ENCODE data around the gene EZH2. TPM values are rescaled to one million over a fixed set of nuclear protein-coding genes. Genes with fewer than 3 reads are reported as not detected.

The EZH2 gene
- total RNA-seq, 6 experiments from 2014 or later = 1.2 to 4.2 (median 1.9) TPM

DNA sequence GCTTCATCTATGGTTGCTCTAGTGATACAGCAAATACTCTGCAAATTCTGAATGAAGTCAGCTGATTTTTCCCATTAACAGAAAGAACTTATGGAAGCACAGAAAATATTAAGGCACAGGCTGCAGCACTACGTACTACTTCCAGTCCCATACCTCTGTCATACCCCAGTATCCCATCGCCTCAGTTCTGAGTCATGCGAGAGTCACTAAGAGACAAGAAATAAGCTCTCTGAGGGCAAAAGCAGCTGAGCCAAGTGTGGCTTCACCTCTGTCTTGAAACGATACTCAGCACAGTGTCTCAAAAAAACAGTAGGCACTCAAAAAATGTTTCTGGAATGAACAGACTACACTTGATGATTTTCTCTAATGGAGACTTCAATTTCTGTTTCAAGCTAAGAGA lies 48.2 kb downstream of the EZH2 start:
- Histone ChIP-seq H3K36me3 (no peaks in the 10 kb centered on the region), H3K9me3 (no peaks in the 10 kb centered on the region), H3K27me3 (no peaks in the 10 kb centered on the region), H3K27ac (no peak overlapping the region), H3K4me3 (no peak overlapping the region), H3K4me1 (no peaks in the 10 kb centered on the region)
- no peak for ATAC-seq
- intact Hi-C loops (cut with DNase I) = no loop called here
- 100% methylated on average over 3 of the region's 4 CpGs for WGBS (ENCODE audit: insufficient coverage, low coverage, low lambda C conversion rate, missing lambda C conversion rate)
- TF ChIP-seq, protein P1, sequence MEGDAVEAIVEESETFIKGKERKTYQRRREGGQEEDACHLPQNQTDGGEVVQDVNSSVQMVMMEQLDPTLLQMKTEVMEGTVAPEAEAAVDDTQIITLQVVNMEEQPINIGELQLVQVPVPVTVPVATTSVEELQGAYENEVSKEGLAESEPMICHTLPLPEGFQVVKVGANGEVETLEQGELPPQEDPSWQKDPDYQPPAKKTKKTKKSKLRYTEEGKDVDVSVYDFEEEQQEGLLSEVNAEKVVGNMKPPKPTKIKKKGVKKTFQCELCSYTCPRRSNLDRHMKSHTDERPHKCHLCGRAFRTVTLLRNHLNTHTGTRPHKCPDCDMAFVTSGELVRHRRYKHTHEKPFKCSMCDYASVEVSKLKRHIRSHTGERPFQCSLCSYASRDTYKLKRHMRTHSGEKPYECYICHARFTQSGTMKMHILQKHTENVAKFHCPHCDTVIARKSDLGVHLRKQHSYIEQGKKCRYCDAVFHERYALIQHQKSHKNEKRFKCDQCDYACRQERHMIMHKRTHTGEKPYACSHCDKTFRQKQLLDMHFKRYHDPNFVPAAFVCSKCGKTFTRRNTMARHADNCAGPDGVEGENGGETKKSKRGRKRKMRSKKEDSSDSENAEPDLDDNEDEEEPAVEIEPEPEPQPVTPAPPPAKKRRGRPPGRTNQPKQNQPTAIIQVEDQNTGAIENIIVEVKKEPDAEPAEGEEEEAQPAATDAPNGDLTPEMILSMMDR (IDR thresholded peaks at IDR 0.05) = no peak
- no peak for TF ChIP-seq POLR2A (IDR thresholded peaks at IDR 0.05)
- DNase-seq = no peak

DNA sequence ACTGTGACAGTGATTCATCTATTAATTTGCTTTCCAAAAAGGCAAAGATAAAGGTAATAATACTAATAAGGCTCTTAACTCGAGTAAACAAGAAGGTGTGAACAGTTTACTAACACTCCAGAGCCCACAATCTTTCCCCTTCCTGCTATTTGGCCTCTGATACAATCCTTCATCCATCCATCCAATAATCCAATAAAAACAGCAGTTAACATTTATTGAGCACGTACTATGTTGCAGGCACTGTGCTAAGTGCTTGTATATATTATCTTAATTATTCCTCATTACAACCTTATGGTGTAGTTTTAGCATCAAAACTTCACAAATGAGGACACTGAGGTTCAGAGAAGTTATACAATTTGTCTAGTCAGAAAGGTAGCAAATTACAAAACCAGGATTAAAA lies 49.5 kb downstream of the EZH2 start:
- WGBS (ENCODE audit: insufficient coverage, low coverage, low lambda C conversion rate, missing lambda C conversion rate) = 85% methylated on average over 2 of the region's 2 CpGs
- Histone ChIP-seq H3K4me1 (no peaks in the 10 kb centered on the region), H3K36me3 (no peaks in the 10 kb centered on the region), H3K9me3 (no peaks in the 10 kb centered on the region), H3K27me3 (no peaks in the 10 kb centered on the region), H3K4me3 (no peak overlapping the region), H3K27ac (no peak overlapping the region)
- no peak for DNase-seq
- TF ChIP-seq, protein P1 (IDR thresholded peaks at IDR 0.05) = no peak
- no peak for TF ChIP-seq POLR2A (IDR thresholded peaks at IDR 0.05)
- intact Hi-C loops (cut with DNase I) = no loop called here
- no peak for ATAC-seq

DNA sequence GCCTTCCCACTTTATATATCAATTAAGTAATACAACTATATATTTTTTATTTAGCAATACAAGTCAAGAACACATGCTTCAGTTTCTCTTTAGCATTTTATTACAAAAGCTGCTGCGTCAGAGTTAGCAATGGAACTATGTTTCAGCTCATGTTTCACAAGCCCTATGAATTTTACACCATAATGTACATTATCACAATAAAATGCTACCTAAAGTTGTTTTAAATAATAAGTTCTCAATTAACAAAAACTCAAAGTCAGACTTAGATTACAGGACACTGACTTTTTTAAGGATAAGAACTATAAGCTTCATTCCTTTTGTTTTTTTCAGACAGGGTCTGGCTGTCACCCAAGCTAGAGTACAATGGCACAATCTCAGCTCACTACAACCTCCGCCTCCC lies 52.3 kb downstream of the EZH2 start:
- Histone ChIP-seq H3K27ac (no peak overlapping the region), H3K4me3 (no peak overlapping the region), H3K36me3 (no peaks in the 10 kb centered on the region), H3K9me3 (peaks cover 0 to 4% (median 0%) of the 10 kb centered on the region in 4 donors), H3K4me1 (no peaks in the 10 kb centered on the region), H3K27me3 (no peaks in the 10 kb centered on the region)
- no peak for DNase-seq
- ATAC-seq = no peak
- intact Hi-C loops (cut with DNase I) = no loop called here
- 87% methylated on average over 2 of the region's 2 CpGs for WGBS (ENCODE audit: insufficient coverage, low coverage, low lambda C conversion rate, missing lambda C conversion rate)
- TF ChIP-seq, protein P1 (IDR thresholded peaks at IDR 0.05) = no peak
- no peak for TF ChIP-seq POLR2A (IDR thresholded peaks at IDR 0.05)

DNA sequence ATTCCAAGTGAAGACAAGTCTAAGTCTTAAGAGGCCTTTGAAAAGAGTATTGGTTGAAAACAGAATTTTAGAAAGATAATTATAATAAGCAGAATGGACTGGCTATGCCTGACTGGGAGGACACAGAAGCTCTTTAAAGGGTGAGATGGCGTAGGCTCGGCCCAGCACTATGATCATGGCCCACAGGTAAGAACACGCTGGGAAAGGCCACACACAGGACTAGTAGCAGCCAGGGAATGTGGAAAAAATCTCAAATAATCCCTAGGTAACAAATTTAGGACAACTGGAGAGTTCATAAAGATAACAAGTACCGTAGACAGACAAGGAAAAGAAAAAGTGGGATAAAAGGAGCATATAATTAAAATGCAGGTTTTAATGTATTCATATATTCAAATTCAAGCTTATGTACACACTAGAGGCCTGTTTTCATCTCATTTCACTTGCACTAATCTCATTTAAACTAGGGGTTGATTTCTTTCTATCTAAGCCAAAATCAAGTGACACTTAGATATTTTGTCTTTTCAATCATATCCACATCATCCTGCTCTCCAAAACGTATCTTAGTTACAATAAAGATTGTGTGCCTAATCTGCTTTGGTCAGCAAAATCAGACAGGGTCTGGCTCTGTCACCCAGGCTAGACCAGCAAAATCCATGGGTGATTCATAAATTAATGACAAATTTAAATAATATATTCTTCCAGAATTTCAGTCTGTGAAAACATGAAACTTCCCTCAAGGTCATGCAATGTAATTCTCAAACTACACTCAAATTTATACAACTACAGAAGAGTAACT lies 53.0 kb downstream of the EZH2 start:
- DNase-seq (no peak), ATAC-seq (no peak)
- Histone ChIP-seq H3K27me3 (no peaks in the 10 kb centered on the region), H3K9me3 (peaks cover 0 to 4% (median 0%) of the 10 kb centered on the region in 4 donors), H3K36me3 (peaks cover 0 to 6% (median 0%) of the 10 kb centered on the region in 4 donors), H3K4me3 (no peak overlapping the region), H3K4me1 (no peaks in the 10 kb centered on the region), H3K27ac (no peak overlapping the region)
- intact Hi-C loops (cut with DNase I) = no loop called here
- 91% methylated on average over 5 of the region's 5 CpGs for WGBS (ENCODE audit: insufficient coverage, low coverage, low lambda C conversion rate, missing lambda C conversion rate)
- TF ChIP-seq POLR2A (IDR thresholded peaks at IDR 0.05) = no peak
- TF ChIP-seq, protein P1 (IDR thresholded peaks at IDR 0.05) = no peak

Data from right lobe of liver (tissue), 6 donors.